NCI-H1092 (cell line): ENCODE results near the gene HCRTR1.

Source experiments
- DNase-seq: peaks from one replicate; lab custom pipeline; 2025; lab: John Stamatoyannopoulos, UW

Gene HCRTR1

DNA sequence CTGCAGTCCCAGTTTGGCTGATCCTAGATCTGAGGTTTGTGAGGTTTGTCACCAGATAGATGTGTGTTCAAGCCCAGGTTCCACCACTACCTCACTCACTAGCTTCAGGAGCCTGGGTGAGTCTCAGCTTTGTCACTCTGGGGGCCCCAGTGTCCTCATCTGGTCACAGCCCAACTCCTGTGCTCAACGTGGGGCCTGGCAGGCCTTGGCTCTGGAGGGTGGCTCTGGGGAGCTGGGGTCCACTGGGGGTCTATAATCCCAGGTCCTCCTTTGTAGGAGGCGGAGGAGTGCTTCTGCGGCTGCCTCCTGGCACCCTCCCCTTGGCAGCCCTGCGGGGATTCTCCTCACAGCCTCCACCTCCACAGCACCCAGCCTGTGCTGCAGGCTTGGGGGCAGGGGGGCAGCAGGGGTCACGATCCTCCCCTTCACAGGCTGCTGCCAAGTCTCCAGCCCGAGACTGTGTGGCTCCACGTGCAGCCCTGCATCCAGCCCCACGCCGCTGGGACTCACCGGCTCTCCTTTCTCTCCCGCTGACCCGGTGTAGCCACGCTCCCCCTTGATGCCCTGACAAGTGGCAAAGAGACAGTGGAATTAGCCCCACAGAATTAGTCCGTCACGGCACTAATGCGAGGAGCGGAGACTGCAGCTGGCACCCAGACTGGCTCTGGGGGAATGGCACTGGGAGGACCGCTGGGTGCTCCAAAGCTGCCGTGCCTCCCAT lies 49.7 kb downstream of the HCRTR1 start:
- DNase-seq, result no peak

DNA sequence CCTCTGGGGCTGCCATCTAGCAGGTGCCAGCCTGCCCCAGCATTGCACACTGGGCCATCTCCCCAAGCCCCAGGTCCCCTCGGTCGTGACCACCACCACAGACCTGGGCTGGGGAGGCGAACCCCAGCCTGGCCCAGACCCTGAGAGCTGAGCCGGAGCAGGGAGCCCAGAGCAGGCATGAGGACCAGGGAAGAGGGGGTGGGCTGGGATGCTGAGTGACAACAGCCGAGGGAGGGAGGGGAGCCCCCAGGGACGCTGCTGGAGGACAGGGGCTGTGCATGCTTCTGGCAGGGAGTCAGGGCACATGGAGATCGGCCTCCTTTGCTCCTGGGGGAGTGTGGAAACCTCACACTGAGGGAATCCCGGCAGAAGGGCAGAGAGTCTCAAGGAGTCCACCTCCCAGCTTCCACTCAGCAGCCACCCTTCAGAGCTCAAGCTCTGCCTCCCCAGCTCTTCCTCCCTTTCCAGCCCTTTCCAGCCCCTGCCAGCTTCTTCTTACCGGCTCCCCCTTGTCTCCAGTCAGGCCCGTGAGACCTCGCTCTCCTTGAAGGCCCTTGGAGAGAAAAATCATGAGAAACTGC lies 50.9 kb downstream of the HCRTR1 start:
- DNase-seq, result no peak

GRCh38 chr1:31669433-31669785 lies 51.9 kb downstream of the HCRTR1 start:
- no peak for DNase-seq

GRCh38 chr1:31669786-31670592 lies 52.5 kb downstream of the HCRTR1 start:
- DNase-seq, result peak; percentile 48

DNA sequence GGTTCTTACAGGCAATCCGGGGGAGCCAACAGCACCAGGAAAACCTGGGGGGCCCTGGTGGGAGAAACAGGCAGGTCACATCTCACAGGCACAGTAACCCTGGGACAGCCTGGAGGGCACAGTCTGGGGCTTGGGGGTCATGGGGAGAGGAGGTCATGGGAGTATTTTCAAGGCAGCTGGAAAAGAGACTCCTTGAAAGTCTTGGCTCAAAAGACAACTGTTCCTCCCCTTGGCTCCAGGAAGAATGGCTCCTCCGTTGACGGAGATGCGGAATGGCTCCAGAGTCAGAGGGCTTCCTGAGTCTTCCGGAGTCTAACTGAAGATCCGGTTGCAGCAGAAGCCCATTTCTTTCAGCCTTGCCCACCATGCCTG lies 53.1 kb downstream of the HCRTR1 start:
- no peak for DNase-seq

DNA sequence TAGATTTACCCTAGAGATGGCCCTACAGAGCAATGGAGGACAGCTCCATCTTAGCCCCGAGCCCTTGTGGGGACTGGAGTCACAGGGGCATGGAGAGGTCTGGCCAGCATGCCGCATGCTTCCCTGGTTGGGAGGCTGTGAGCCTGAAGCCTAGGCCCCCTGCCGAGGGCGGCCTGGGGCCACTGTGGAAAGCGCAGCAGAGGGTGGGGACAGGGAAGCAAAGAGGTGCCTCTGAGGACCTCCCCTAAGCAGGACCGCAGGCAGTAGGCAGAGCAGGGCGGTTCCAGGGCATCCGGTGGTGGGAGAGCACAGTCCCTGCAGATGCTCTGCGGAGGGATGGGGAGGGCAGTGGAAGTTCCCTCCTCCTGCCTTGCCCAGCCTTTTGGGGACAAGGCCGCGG lies 53.7 kb downstream of the HCRTR1 start:
- DNase-seq, result no peak

DNA sequence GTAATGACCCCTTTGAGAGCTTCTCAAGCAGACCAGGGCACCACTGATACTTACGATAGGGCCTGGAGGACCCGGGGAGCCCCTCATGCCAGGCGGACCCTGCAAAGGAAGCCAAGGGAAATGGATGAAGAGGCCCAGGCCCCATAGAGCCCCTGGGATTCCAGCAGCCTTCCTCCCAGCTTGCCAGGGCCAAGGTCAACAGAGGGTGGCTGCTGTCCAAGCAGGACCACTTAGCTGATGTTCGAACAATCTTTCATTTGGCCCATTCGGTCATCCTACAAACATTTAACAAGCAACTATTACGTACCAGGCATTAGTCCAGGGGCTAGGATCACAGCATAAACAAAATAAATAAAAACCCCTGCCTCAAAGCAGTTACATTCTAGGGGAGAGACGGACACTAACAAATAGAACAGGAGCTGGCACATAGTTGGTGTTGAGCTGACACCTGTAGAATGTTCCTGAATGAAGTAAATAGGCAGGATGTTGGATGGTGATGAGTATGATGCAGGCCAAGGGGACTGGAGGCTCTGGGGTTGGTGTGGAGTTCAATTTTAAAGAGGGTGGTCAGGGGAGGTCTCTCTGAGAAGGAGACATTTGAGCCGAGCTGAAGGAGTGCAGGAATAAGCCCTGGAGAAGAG lies 54.2 kb downstream of the HCRTR1 start:
- no peak for DNase-seq

GRCh38 chr1:31672986-31673385 lies 55.5 kb downstream of the HCRTR1 start:
- no peak for DNase-seq

GRCh38 chr1:31673433-31673832 lies 55.9 kb downstream of the HCRTR1 start:
- no peak for DNase-seq

DNA sequence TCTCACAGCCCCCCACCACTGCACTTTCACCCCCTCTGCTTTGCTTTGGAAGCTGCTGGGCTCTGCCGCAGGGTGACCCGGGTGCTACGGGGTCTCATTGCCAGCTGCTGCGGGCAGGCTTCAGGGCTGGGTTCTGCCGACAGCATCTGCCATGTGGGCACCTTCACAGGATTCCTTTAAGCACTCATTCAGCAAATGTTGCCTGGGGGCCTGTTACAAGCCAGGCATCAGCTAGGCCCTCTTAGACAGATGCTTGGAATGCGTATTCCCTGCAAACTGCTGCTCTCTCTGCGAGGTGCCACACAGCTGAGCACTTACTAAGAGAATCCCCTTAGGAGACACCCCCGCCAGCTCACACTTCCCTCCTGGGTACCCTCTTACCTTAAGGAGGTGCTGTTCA lies 57.1 kb downstream of the HCRTR1 start:
- DNase-seq, result no peak

DNA sequence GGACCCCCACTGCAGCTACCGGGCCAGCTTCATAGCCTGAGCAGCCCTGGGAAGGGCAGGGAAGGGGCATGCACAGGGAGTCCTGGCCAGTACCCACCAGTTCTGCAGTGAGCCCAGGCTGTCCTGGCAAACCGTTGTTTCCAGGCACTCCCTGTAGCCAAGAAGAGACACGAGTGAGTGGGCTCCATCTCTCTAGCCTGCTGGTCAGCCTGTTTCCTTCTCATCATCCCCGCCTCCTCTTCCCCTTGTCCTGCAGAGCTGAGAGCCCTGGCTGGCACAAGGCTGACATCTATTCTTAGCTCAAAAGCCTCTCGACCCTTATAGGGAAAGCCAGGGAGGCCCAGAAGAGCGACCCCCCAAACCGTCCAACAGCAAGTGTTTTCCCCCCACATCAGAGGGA lies 57.7 kb downstream of the HCRTR1 start:
- DNase-seq, result no peak

DNA sequence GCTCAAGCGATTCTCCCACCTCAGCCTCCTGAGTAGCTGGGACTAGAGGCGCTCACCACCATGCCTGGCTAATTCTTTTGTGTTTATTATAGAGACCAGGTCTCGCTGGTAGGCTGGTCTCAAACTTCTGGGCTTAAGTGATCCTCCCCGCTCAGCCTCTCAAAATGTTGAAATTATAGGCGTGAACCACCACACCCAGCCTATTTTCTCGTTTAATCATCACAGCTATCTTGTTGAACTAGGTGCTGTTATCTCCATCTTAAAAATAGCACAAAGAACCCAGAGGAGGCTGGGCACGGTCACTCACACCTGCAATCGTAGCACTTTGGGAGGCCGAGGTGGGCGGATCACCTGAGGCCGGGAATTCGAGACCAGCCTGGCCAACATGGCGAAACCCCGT lies 58.3 kb downstream of the HCRTR1 start:
- DNase-seq, result no peak
